22Rv1 (cell line): ENCODE measurements around the gene SPHK2.

Experiments used
- H3K27ac ChIP-seq: fragments of 450-650 bp; 2 replicates; pipeline ENCODE4 v1.5.1; 2017
- ZFX ChIP-seq: fragments of 450-650 bp; IDR thresholded peaks from 2 replicates; pipeline ENCODE4 v1.6.1; 2017; ENCODE audit warnings: antibody characterized with exemption, borderline replicate concordance
- TF ChIP-seq, protein P1 (sequence below): fragments of 450-650 bp; IDR thresholded peaks from 2 replicates; pipeline ENCODE4 v1.5.1; 2017; ENCODE audit warnings: mild to moderate bottlenecking

SPHK2 gene

DNA sequence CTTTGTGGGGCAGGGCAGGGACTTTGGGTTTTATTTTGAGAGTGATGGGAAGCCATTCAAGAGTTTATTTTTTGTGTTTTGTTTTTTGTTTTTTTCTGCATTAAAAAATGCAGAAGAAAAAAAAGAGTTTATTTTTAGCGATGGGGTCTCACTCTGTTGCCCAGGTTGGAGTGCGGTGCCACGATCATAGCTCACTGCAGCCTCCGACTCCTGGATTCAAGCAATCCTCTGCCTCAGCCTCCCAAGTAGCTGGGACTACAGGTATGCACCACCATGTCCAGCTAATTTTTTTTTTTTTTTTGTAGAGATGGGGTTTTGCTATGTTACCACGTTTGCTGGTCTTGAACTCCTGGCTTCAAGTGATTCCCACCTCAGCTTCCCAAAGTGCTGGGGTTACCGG is 39.2 kb downstream of the SPHK2 start:
- no peak overlapping the region for H3K27ac ChIP-seq
- TF ChIP-seq, protein P1, sequence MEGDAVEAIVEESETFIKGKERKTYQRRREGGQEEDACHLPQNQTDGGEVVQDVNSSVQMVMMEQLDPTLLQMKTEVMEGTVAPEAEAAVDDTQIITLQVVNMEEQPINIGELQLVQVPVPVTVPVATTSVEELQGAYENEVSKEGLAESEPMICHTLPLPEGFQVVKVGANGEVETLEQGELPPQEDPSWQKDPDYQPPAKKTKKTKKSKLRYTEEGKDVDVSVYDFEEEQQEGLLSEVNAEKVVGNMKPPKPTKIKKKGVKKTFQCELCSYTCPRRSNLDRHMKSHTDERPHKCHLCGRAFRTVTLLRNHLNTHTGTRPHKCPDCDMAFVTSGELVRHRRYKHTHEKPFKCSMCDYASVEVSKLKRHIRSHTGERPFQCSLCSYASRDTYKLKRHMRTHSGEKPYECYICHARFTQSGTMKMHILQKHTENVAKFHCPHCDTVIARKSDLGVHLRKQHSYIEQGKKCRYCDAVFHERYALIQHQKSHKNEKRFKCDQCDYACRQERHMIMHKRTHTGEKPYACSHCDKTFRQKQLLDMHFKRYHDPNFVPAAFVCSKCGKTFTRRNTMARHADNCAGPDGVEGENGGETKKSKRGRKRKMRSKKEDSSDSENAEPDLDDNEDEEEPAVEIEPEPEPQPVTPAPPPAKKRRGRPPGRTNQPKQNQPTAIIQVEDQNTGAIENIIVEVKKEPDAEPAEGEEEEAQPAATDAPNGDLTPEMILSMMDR, result no peak
- no peak for TF ChIP-seq ZFX

DNA sequence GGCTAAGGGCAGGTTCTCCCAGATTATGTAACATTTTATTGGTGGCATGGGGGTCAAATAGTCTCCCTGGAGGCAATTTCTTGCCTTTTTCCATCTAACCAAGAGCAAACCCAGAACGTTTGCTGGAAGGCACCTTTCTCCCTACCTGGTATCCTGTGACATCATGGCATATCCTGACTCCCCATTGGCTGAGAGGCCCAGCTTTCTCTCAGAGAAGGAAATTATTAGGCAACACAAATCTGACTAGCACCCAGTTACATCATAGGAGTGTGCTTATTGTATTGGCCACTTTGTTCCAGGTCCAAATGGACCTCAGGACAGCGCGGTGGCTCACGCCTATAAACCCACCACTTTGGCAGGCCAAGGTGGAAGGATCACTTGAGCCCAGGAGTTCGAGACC is 40.5 kb downstream of the SPHK2 start:
- H3K27ac ChIP-seq, result no peak overlapping the region
- no peak for TF ChIP-seq ZFX
- TF ChIP-seq, protein P1, result no peak

DNA sequence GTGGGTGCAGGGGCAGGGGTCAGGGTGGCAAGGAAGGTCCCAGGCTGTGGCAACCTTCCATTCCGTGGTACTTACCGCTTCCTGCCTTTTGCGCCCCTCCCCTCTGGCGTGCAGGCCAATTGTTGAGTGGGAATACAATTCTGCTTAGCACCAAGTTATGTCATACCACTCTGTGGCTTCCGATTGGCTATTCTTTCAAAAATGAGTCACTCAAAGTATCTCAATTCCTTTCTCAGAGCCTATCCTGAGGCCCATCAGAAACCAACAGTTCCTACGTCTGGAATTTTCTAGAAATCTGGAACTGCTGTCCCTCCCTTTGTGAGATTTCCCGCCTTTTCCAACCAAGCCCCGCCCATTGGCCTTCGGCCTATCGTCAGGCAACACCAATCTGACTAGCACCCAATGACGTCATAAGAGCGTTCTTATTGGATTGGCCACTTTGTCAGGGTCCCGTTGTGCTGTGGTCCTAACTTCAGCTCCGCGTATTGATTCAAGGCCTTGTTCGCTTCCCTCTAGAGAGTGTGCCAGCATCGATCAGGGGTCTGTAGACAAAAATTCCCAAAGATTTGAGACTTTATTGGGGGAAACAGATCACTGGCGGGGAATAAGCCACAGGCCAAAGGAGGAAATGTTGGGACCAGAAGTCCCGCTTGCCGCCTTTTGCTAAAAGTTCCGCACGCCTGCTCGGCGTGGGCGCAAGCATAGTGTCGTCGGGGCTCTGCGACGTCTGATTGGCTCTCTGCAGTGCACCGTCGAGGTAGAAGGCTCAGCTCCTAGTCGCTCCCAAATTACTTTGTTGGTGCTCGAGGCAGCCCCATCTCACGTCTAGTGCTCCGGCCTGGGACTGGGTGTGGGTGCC is 41.8 kb downstream of the SPHK2 start:
- TF ChIP-seq, protein P1, result no peak
- no peak for TF ChIP-seq ZFX
- H3K27ac ChIP-seq, result peak overlapping the region; percentile 69

DNA sequence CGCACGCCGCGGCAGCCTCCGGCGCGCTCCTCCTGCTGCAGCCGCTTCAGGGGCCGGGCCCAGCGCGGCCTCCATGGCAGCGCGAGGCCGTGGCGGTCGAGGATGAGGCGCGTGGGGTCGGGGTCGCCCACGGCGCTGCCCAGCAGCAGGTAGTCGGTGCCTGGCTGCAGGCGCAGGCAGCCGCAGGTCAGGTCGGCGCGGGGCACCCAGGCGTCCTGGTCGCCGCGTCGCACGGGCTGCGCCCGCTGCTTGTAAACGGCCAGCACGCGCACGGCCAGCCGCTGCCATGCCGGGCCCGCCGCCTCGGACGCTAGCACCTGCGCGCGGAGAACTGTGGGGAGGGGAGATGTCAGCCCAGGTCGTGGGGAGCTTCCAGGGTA is 42.4 kb downstream of the SPHK2 start:
- H3K27ac ChIP-seq, result peak overlapping the region; percentile 69; the same call in 1 of the 2 replicates
- TF ChIP-seq ZFX, result no peak
- TF ChIP-seq, protein P1, result no peak

DNA sequence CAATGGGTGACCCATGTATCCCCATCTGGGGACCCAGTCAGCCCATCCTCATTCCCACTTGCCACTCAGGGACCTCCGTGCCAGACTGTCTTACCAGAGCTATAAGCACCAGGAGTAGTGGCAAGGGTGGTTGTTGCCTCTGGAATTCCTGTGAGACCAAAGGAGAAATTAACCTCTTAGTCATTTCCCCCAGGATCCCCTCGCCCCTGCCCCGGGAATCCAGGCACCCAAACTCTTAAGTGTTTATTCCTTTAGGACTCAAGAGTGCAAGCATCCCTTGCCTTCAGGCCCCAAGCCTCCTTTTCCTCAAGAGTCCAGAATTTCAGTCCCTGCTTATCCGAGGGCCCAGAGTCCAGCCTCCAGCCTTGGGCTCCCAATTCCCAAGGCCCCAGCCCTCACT is 44.4 kb downstream of the SPHK2 start:
- no peak overlapping the region for H3K27ac ChIP-seq
- TF ChIP-seq, protein P1, result no peak
- no peak for TF ChIP-seq ZFX

DNA sequence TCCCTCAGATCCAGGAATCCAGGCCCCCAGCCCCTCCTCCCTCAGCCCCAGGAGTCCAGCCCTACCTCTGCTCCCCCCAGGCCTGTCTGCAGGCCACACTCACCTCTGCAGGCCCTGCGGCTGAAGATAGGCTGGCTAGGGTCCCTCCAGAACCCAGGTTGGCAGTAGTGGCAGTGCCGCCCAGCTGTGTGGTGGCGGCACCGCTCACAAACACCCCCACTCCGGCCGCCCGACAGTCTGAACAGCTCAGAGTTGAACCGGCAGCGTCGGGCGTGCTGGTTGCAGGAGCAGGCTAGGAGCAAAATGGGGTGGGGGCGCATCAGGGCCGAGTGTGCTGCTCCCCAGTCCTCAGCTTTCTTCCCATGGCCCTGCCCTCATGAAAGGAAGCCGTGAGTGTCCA is 45.2 kb downstream of the SPHK2 start:
- no peak overlapping the region for H3K27ac ChIP-seq
- TF ChIP-seq ZFX, result no peak
- TF ChIP-seq, protein P1, result no peak

DNA sequence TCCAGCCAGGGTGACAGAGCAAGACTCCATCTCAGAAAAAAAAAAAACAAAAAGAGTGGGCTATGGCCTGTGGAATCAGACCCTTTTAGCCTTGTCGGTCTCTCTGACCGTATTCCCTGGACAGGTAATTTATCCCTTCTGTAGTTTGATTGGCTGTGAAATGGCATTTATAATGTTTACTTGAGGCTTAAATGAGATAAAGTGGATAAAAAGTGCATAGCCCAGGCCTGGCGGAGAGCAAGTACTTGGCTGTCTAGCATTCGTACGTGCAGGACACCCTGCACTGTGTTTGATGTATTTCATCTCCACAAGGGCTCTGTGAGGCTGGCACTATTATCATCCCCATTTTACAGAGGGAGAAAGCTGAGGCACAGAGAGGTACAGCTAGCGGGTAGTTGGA is 46.5 kb downstream of the SPHK2 start:
- no peak for TF ChIP-seq ZFX
- TF ChIP-seq, protein P1, result no peak

More for the DNA sequence above, 46.5 kb downstream of the SPHK2 start:
- no peak overlapping the region for H3K27ac ChIP-seq
